Left renal cortex interstitium (tissue), 4 donors: ENCODE measurements around the gene NUAK1. TPM values are rescaled to one million over a fixed set of nuclear protein-coding genes. Genes with fewer than 3 reads are reported as not detected.

Source experiments
- DNase-seq, 4 donors: peaks; one replicate each; pipeline ENCODE4 v3.0.0-alpha.2; 2013; ENCODE audit warnings: low read depth in 4 of 4, low spot score in 2 of 4, missing footprints in 1 of 4
- polyA plus RNA-seq, 4 donors: library from polyadenylated mRNA; unstranded; fragments of 120-200 nt; gene quantifications; one replicate each; pipeline ENCODE4 v1.2.1, GENCODE V29; 2013; ENCODE audit not compliant: insufficient read length in 4 of 4

Gene NUAK1
- polyA plus RNA-seq, 4 donors = 9.3 to 10.7 (median 10.1) TPM

- no peak for DNase-seq
Measured at GRCh38 chr12:106132175-106133135, 6.3 kb downstream of the NUAK1 start.

GRCh38 chr12:106131676-106132075 is 7.1 kb downstream of the NUAK1 start:
- no peak for DNase-seq

GRCh38 chr12:106130474-106131113 is 8.2 kb downstream of the NUAK1 start:
- no peak for DNase-seq

DNA sequence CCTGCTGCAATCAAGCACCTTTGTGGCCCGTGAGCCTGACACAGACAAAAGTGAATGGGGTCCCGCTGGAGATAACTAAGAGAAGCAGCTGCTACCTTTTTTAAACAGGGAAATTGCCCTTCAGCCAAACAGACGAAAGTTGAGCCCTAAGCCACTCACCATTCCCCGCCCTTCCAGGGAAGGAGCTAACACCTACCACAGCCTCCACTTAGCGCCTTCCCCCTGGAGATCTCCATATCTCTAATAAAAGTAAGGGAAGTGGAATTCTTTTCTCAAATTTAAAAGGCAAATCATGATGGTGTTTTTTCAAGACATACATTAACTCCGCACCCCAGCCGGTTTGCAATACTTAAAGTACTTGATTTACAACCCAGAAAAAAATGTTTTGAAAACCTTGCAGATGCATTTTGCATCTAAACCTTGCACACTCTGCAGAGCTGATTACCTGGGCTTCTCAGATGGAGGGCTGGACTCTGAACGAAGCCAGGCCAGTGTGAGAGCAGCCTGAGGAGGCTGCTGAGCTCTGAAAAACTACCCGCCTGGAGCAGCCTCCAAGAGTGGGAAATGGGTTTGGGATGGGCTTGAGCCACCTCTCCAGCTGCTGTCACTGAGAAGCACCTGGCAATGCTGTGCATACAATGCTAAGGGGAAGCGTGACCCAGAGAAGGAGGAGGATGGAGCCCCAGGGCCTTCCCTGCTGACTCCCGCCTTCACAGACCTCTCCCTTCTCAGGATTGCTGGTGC is 10.0 kb downstream of the NUAK1 start:
- DNase-seq = no peak

DNA sequence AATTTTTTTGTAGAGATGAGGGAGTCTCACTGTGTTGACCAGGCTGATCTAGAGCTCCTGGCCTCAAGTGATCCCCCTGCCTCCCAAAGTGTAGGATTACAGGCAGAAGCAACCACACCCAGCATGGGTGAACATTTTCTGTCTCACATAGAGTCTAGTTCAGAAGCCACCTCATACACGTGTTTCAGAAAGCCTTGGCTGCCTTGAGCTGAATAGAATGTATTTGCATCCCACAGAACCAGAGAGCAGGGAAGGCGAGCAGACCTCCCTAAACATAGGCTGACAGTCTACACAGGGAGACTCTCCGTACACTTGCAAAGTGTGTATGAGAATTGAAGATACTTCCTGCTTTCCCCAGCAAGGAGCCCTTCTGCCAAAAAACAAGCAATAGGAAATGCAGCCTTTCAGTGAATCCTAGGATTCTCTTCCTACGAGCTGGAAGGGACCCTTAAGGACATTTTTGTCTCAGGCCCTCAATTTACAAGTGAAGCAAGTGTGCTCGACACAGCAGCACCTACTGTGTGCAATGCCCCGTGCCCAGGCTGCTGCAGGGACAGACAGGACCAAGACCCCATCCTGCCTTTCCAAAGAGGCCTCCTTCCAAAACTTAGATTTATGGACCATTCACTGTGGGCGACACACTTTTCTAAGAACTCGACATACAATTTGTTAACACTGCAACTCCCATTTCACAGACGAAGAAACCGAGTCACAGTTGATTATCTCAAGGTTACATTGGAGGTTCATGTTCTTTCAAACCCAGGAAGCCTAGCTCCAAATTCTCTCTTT is 11.2 kb downstream of the NUAK1 start:
- no peak for DNase-seq

DNA sequence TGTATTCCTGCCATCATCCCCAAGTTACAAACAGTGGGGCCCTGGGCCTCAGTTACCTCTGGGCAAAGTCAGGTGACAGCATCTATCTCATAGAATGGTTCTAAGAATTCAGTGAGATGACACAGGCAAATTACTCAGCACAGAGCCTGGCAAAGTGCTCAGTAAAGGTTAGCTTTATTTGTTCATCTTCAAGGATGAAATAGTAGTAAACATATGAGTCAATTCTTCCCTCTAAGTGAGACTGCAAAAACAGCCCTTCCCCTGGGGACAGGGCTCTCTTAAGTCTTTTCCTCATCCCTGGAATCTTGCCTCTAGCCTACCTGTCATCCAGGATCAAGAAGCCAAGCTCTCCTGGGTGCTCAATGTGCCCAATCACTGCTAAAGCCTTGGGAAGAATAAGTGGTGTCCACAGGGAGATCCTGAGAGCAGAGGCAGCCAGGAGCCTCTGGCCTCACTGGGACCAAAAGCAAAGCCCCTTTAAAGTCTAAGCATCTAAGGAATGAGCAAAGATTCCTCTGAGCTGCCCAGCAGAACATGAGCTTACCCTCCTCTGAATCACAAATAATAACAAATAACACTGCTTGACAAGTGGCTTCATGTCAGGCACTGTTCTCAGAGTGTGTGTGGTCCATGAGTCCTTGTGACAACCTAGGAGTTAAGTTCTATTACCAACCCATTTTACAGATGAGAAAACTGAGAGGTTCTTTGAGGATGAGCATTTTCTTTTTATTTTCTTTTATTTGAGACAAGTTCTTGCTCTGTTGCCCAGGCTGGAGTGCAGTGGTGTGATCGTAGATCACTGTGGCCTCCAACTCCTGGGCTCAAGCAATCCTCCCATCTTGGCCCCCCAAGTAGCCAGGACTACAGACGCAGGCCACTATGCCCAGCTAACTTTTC is 12.1 kb downstream of the NUAK1 start:
- no peak for DNase-seq

- no peak for DNase-seq
Measured at GRCh38 chr12:106125351-106126095, 13.2 kb downstream of the NUAK1 start.

DNA sequence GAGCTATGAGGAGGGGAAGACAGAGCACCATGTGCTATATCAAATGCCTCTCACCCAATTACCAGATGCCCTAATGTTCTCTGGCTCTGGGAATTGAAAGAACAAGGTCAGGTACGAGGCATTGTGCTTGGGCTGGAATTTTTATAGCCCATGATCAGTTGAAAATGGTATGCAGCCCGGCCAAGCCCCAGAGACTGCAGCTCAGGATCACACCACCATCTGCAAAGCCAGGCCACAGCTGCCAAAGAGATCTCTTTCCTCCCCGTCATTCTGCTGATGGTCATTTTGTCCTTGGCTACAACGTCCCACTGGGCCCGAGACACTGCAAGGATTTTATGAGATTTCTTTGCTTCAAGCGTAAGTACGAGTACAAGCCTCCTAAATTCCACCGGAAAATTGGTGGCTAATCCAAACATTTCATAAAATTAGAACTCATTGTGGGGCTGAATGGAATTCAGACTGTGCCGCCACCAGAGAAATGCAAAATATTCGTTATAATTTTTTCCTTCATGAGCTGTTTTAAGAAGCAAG is 15.1 kb downstream of the NUAK1 start:
- no peak for DNase-seq

DNA sequence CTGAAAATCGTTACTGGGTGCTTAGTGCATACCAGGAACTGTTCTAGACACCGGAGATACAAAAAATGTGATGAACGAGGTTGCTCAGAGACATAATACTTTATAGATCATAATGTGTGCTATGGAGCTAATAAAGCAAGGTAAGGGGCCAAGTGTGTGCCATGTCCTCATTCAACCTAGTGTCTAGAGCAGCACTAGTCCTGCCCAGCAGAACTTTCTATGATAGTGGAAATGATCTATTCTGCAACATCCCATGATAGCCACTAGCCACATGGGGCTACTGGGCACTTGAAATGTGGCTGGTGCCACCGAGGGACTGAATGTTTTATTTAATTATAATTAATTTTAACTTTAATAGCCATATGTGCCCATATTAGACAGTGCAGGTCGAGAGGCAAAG is 15.6 kb downstream of the NUAK1 start:
- DNase-seq = no peak

DNA sequence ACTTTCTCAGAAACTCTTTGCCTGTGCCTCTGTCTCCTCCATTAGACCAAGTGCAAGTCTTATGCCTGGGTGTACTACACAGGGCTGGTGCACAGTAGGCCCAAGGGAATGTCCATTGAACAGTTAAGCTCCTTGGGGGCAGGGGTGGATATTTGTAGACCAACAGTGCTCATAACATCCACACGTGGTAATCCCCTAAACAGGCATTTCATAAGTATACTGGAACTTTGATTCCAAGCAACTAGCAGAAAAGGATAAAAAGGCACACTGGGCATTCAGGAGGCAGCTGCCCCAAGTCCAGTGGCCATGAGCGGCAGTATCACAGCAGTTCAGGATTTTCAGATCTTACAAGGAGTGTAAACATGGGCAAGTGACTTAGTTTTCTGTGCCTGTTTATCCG is 16.8 kb downstream of the NUAK1 start:
- no peak for DNase-seq

GRCh38 chr12:106120519-106121105 is 18.1 kb downstream of the NUAK1 start:
- DNase-seq = no peak

GRCh38 chr12:106119301-106119700 is 19.5 kb downstream of the NUAK1 start:
- no peak for DNase-seq

- no peak for DNase-seq
Measured at GRCh38 chr12:106118381-106119130, 20.2 kb downstream of the NUAK1 start.

DNA sequence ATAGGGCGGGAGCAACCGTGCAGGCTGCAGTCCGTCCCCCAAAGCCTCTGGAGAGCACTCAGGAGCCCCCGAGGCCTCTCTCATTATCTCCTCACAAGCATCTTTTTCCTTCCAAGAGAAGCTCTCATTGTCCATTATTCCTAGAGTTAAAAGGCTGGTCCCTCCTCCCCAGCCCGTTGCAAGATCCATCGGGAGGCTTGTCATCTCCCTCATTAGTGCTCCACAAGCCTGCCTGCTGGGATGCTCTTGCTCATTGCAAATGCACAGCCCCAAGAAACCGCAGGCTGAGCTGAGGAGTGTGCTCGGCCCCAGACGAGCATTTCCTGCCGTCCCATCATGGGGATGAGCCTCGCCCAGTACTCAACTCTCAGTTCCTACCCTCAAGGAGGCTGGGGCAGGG is 23.3 kb downstream of the NUAK1 start:
- DNase-seq = no peak

GRCh38 chr12:106114447-106115068 is 24.2 kb downstream of the NUAK1 start:
- no peak for DNase-seq

GRCh38 chr12:106113824-106114446 is 24.8 kb downstream of the NUAK1 start:
- no peak for DNase-seq

- DNase-seq = no peak
Measured at GRCh38 chr12:106113446-106113823, 25.3 kb downstream of the NUAK1 start.
